ENCODE results near the gene PRPF6.

The PRPF6 gene

GRCh38 chr20:64079273-64080012 lies 98.5 kb downstream of the PRPF6 start, which contains the start of gene RGS19:
RGS19 (minus strand) TSS chr20:64079518; CDS start chr20:64076886, 2,632 bp downstream.
- TF ChIP-seq, protein P1, sequence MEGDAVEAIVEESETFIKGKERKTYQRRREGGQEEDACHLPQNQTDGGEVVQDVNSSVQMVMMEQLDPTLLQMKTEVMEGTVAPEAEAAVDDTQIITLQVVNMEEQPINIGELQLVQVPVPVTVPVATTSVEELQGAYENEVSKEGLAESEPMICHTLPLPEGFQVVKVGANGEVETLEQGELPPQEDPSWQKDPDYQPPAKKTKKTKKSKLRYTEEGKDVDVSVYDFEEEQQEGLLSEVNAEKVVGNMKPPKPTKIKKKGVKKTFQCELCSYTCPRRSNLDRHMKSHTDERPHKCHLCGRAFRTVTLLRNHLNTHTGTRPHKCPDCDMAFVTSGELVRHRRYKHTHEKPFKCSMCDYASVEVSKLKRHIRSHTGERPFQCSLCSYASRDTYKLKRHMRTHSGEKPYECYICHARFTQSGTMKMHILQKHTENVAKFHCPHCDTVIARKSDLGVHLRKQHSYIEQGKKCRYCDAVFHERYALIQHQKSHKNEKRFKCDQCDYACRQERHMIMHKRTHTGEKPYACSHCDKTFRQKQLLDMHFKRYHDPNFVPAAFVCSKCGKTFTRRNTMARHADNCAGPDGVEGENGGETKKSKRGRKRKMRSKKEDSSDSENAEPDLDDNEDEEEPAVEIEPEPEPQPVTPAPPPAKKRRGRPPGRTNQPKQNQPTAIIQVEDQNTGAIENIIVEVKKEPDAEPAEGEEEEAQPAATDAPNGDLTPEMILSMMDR (IDR thresholded peaks at IDR 0.05): no peak
- peak within 1 kb of the TSS; percentile 37 for H3K27ac ChIP-seq

GRCh38 chr20:64080013-64080812 lies 99.3 kb downstream of the PRPF6 start, which contains the start of gene OPRL1:
OPRL1 (plus strand) TSS chr20:64080082; CDS start chr20:64092721, 12,639 bp downstream.
- peak within 1 kb of the TSS; percentile 37 for H3K27ac ChIP-seq
- TF ChIP-seq ZFX (IDR thresholded peaks at IDR 0.05; ENCODE audit: borderline replicate concordance): no peak
- TF ChIP-seq, protein P1 (IDR thresholded peaks at IDR 0.05): no peak

- TF ChIP-seq ZFX (IDR thresholded peaks at IDR 0.05; ENCODE audit: borderline replicate concordance): no peak
- TF ChIP-seq, protein P1 (IDR thresholded peaks at IDR 0.05): no peak
- peak overlapping the region; percentile 37; the same call in 1 of the 2 replicates for H3K27ac ChIP-seq
Measured at GRCh38 chr20:64080813-64081623, 100.1 kb downstream of the PRPF6 start.

GRCh38 chr20:64081624-64081964 lies 100.7 kb downstream of the PRPF6 start:
- TF ChIP-seq ZFX (IDR thresholded peaks at IDR 0.05; ENCODE audit: borderline replicate concordance): no peak
- TF ChIP-seq, protein P1 (IDR thresholded peaks at IDR 0.05): no peak
- no peak overlapping the region for H3K27ac ChIP-seq

- H3K27ac ChIP-seq: no peak overlapping the region
- TF ChIP-seq ZFX (IDR thresholded peaks at IDR 0.05; ENCODE audit: borderline replicate concordance): no peak
- TF ChIP-seq, protein P1 (IDR thresholded peaks at IDR 0.05): no peak
Measured at GRCh38 chr20:64082126-64082731, 101.3 kb downstream of the PRPF6 start.

Data from 22Rv1 (cell line).